ENCODE results near the gene PDE4C.

Gene PDE4C

DNA sequence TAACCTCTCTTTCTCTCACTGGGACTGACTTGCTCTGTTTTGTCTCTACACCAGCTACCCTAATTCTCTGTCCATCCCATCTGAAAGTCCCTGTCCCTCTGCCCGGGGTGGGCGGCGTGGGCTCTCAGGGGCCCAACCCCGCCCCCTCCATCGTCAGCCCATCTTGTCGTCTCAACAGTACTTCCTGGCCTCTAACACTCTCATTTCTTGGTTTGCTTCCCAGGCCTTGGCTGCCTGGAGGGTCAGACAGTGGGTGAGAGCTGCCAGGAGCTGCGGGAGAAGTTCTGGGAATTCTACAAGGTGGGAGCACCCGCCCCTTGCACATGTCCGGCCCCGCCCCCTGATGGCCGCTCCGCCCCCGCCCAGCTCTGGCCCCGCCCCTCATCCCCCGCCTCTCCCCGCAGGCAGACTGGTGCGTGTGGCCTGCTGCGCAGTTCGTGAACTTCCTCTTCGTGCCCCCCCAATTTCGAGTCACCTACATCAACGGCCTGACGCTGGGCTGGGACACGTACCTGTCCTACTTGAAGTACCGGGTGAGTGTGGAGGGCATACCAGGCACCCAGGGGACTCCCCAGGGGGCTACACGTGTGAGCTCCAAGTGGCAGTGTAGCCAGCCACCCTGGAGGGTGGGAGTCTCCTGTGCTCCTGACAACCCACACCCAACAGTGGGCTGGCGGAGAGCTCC lies 31.5 kb downstream of the PDE4C start:
- no peak overlapping the region for H3K27ac ChIP-seq (ENCODE audit: low read depth, low read length)
- H3K4me1 ChIP-seq (ENCODE audit: control insufficient read depth, insufficient read depth, low read length): peaks cover 10% of the 10 kb centered on the region; the same call in 1 of the 2 replicates
- H3K4me3 ChIP-seq (ENCODE audit: low read depth, low read length): peak overlapping the region; percentile 83; the same call in 1 of the 2 replicates
- H3K36me3 ChIP-seq (ENCODE audit: control insufficient read depth, insufficient read depth, low read length): peaks cover 36% of the 10 kb centered on the region
- no peaks in the 10 kb centered on the region for H3K27me3 ChIP-seq (ENCODE audit: control insufficient read depth, insufficient read depth, low read length)
- H3K9me3 ChIP-seq (ENCODE audit: control insufficient read depth, insufficient read depth, low read length): no peaks in the 10 kb centered on the region
- H3K9ac ChIP-seq (ENCODE audit: low read depth, low read length): no peak overlapping the region

DNA sequence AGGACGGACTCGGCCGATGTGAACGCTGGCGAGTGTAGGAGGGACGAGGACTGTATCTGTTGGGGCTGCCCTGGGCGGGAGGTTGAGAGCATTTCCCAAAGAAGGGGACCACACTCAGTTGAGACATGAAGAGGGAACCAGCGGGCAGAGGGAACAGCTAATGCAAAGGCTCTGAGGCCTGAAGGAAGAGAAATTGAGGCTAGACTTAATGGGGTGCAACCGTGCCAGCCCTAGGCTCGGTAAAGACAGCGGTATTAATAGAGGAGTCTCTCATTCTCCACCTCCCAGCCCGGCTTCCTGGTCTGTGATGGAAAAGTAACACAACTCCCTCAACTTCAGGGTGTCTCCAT lies 32.1 kb downstream of the PDE4C start:
- H3K9me3 ChIP-seq (ENCODE audit: control insufficient read depth, insufficient read depth, low read length): no peaks in the 10 kb centered on the region
- no peak overlapping the region for H3K27ac ChIP-seq (ENCODE audit: low read depth, low read length)
- peaks cover 10% of the 10 kb centered on the region; the same call in 1 of the 2 replicates for H3K4me1 ChIP-seq (ENCODE audit: control insufficient read depth, insufficient read depth, low read length)
- peak overlapping the region; percentile 83 for H3K4me3 ChIP-seq (ENCODE audit: low read depth, low read length)
- H3K36me3 ChIP-seq (ENCODE audit: control insufficient read depth, insufficient read depth, low read length): peaks cover 31% of the 10 kb centered on the region
- no peaks in the 10 kb centered on the region for H3K27me3 ChIP-seq (ENCODE audit: control insufficient read depth, insufficient read depth, low read length)
- H3K9ac ChIP-seq (ENCODE audit: low read depth, low read length): no peak overlapping the region

GRCh38 chr19:18193388-18194180 lies 32.7 kb downstream of the PDE4C start:
- H3K9me3 ChIP-seq (ENCODE audit: control insufficient read depth, insufficient read depth, low read length): no peaks in the 10 kb centered on the region
- peaks cover 10% of the 10 kb centered on the region; the same call in 1 of the 2 replicates for H3K4me1 ChIP-seq (ENCODE audit: control insufficient read depth, insufficient read depth, low read length)
- no peaks in the 10 kb centered on the region for H3K27me3 ChIP-seq (ENCODE audit: control insufficient read depth, insufficient read depth, low read length)
- peak overlapping the region; percentile 54; the same call in 1 of the 2 replicates for H3K9ac ChIP-seq (ENCODE audit: low read depth, low read length)
- H3K36me3 ChIP-seq (ENCODE audit: control insufficient read depth, insufficient read depth, low read length): peaks cover 25% of the 10 kb centered on the region
- peak overlapping the region; percentile 83 for H3K4me3 ChIP-seq (ENCODE audit: low read depth, low read length)
- peak overlapping the region; percentile 76 for H3K27ac ChIP-seq (ENCODE audit: low read depth, low read length)

DNA sequence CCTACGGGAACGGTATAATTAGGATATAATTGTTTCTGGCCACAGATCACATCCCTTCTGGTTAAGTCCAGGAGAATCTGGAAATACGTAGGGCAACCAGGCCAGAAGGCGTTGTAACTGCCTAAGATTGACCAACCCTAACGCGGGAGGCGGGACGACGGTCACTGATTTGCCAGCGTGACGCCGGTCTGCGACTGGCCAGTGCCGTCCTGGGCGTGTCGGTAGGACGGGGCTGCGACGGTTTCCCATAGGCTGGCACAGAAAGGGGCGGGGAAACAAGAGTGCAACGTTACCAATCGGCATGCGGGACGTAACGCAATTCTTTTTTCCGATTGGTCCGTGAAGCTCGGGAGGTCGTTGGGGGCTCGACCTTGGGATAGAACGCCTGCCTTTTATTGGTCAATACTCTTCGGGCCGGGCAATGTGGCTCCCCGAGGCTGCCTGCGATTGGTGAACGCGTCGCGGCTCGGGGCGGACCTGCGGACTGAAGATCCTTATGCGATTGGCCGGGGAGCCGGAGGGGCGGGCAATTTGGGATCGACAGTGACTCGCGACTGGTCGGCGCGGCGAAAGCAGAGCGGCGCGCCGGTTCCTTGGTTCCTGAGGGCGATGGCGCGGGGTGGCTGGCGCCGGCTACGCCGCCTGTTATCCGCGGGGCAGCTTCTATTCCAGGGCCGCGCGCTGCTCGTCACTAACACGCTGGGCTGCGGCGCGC lies 33.4 kb downstream of the PDE4C start, which contains the start of gene MPV17L2:
Gene MPV17L2 (plus strand): TSS at position 546 of the 715 bp plus-strand sequence. CDS start 64 bp downstream, at position 610.
- H3K27me3 ChIP-seq (ENCODE audit: control insufficient read depth, insufficient read depth, low read length): no peaks in the 10 kb centered on the region
- H3K4me3 ChIP-seq (ENCODE audit: low read depth, low read length): peak within 1 kb of the TSS; percentile 83
- peaks cover 18% of the 10 kb centered on the region for H3K36me3 ChIP-seq (ENCODE audit: control insufficient read depth, insufficient read depth, low read length)
- H3K9me3 ChIP-seq (ENCODE audit: control insufficient read depth, insufficient read depth, low read length): no peaks in the 10 kb centered on the region
- H3K4me1 ChIP-seq (ENCODE audit: control insufficient read depth, insufficient read depth, low read length): peaks cover 10% of the 10 kb centered on the region; the same call in 1 of the 2 replicates
- H3K9ac ChIP-seq (ENCODE audit: low read depth, low read length): peak within 1 kb of the TSS; percentile 54; the same call in 1 of the 2 replicates
- H3K27ac ChIP-seq (ENCODE audit: low read depth, low read length): peak within 1 kb of the TSS; percentile 76

- H3K4me3 ChIP-seq (ENCODE audit: low read depth, low read length): no peak overlapping the region
- no peaks in the 10 kb centered on the region for H3K9me3 ChIP-seq (ENCODE audit: control insufficient read depth, insufficient read depth, low read length)
- H3K4me1 ChIP-seq (ENCODE audit: control insufficient read depth, insufficient read depth, low read length): peaks cover 10% of the 10 kb centered on the region; the same call in 1 of the 2 replicates
- no peak overlapping the region for H3K9ac ChIP-seq (ENCODE audit: low read depth, low read length)
- H3K27ac ChIP-seq (ENCODE audit: low read depth, low read length): no peak overlapping the region
- H3K36me3 ChIP-seq (ENCODE audit: control insufficient read depth, insufficient read depth, low read length): peaks cover 11% of the 10 kb centered on the region
- H3K27me3 ChIP-seq (ENCODE audit: control insufficient read depth, insufficient read depth, low read length): no peaks in the 10 kb centered on the region
These were observed 34.6 kb downstream of the PDE4C start for GRCh38 chr19:18191640-18192062.

DNA sequence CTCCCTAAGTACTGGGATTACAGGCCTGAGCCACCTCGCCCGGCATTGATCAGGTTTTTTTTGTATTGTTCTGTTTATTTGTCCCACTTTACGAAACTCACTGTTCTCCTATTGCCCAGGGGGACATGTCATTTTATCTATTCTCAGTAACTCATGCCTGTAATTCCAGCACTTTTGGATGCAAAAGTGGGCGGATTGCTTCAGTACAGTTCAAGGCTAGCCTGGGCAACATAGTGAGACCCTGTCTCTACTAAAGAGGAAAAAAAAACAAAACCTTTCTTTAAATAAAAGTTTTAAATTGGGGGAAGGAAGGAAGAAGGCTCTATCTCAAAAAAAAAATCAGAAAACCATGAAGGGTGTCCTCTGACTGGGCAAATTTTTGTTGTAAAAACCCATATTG lies 36.0 kb downstream of the PDE4C start:
- no peak overlapping the region for H3K27ac ChIP-seq (ENCODE audit: low read depth, low read length)
- peaks cover 10% of the 10 kb centered on the region; the same call in 1 of the 2 replicates for H3K4me1 ChIP-seq (ENCODE audit: control insufficient read depth, insufficient read depth, low read length)
- no peaks in the 10 kb centered on the region for H3K9me3 ChIP-seq (ENCODE audit: control insufficient read depth, insufficient read depth, low read length)
- H3K36me3 ChIP-seq (ENCODE audit: control insufficient read depth, insufficient read depth, low read length): no peaks in the 10 kb centered on the region
- H3K4me3 ChIP-seq (ENCODE audit: low read depth, low read length): no peak overlapping the region
- H3K9ac ChIP-seq (ENCODE audit: low read depth, low read length): no peak overlapping the region
- no peaks in the 10 kb centered on the region for H3K27me3 ChIP-seq (ENCODE audit: control insufficient read depth, insufficient read depth, low read length)

GRCh38 chr19:18185538-18185937 lies 40.7 kb downstream of the PDE4C start:
- Histone ChIP-seq H3K9ac (ENCODE audit: low read depth, low read length) (no peak overlapping the region), H3K27ac (ENCODE audit: low read depth, low read length) (peak overlapping the region; percentile 39), H3K9me3 (ENCODE audit: control insufficient read depth, insufficient read depth, low read length) (no peaks in the 10 kb centered on the region), H3K4me1 (ENCODE audit: control insufficient read depth, insufficient read depth, low read length) (no peaks in the 10 kb centered on the region), H3K4me3 (ENCODE audit: low read depth, low read length) (no peak overlapping the region), H3K27me3 (ENCODE audit: control insufficient read depth, insufficient read depth, low read length) (no peaks in the 10 kb centered on the region), H3K36me3 (ENCODE audit: control insufficient read depth, insufficient read depth, low read length) (no peaks in the 10 kb centered on the region)

DNA sequence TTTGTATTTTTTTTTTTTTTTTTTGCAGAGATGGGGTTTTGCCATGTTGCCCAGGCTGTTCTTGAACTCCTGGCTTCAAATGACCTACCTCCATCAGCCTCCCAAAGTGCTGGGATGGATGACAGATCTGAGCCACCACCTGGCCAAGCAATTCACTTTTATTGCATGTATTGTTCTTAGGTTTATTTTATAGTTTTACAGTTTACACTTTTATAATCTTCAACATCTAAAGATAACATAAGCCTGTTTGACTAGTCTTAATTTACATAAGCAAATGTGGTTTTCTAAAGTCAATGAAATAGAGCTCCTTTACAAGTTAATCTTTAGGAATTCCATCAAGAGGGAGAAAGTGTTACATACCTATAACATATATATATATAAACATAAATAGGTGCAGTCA lies 42.7 kb downstream of the PDE4C start:
- no peaks in the 10 kb centered on the region for H3K9me3 ChIP-seq (ENCODE audit: control insufficient read depth, insufficient read depth, low read length)
- no peak overlapping the region for H3K9ac ChIP-seq (ENCODE audit: low read depth, low read length)
- H3K4me3 ChIP-seq (ENCODE audit: low read depth, low read length): no peak overlapping the region
- no peaks in the 10 kb centered on the region for H3K36me3 ChIP-seq (ENCODE audit: control insufficient read depth, insufficient read depth, low read length)
- H3K27me3 ChIP-seq (ENCODE audit: control insufficient read depth, insufficient read depth, low read length): no peaks in the 10 kb centered on the region
- no peaks in the 10 kb centered on the region for H3K4me1 ChIP-seq (ENCODE audit: control insufficient read depth, insufficient read depth, low read length)
- H3K27ac ChIP-seq (ENCODE audit: low read depth, low read length): no peak overlapping the region

GRCh38 chr19:18179957-18180356 lies 46.3 kb downstream of the PDE4C start:
- Histone ChIP-seq H3K4me3 (ENCODE audit: low read depth, low read length) (no peak overlapping the region), H3K9ac (ENCODE audit: low read depth, low read length) (no peak overlapping the region), H3K36me3 (ENCODE audit: control insufficient read depth, insufficient read depth, low read length) (no peaks in the 10 kb centered on the region), H3K9me3 (ENCODE audit: control insufficient read depth, insufficient read depth, low read length) (no peaks in the 10 kb centered on the region), H3K27me3 (ENCODE audit: control insufficient read depth, insufficient read depth, low read length) (peaks cover 4% of the 10 kb centered on the region), H3K27ac (ENCODE audit: low read depth, low read length) (no peak overlapping the region), H3K4me1 (ENCODE audit: control insufficient read depth, insufficient read depth, low read length) (no peaks in the 10 kb centered on the region)

- H3K27me3 ChIP-seq (ENCODE audit: control insufficient read depth, insufficient read depth, low read length): peaks cover 17% of the 10 kb centered on the region
- no peak overlapping the region for H3K27ac ChIP-seq (ENCODE audit: low read depth, low read length)
- no peak overlapping the region for H3K4me3 ChIP-seq (ENCODE audit: low read depth, low read length)
These were observed 49.6 kb downstream of the PDE4C start for GRCh38 chr19:18176367-18177310.

More at GRCh38 chr19:18176367-18177310, 49.6 kb downstream of the PDE4C start:
- H3K9me3 ChIP-seq (ENCODE audit: control insufficient read depth, insufficient read depth, low read length): no peaks in the 10 kb centered on the region
- no peaks in the 10 kb centered on the region for H3K36me3 ChIP-seq (ENCODE audit: control insufficient read depth, insufficient read depth, low read length)
- H3K9ac ChIP-seq (ENCODE audit: low read depth, low read length): no peak overlapping the region
- no peaks in the 10 kb centered on the region; the same call in 1 of the 2 replicates for H3K4me1 ChIP-seq (ENCODE audit: control insufficient read depth, insufficient read depth, low read length)

All from HUES48 (cell line).